A549 (cell line): ENCODE data around the gene PTGS2. TPM values are rescaled to one million over a fixed set of nuclear protein-coding genes. Genes with fewer than 3 reads are reported as not detected.

Experiments used
- ATAC-seq, 2 experiments: fragments of 200-7000 bp in 1 of 2; fragments of >200 bp in 1 of 2; cut with Nextera tagmentation in 1 of 2; cut with Tn5 transposase in 1 of 2; 3 replicates each; pipeline versions ENCODE4 v1.8.0 to v1.9.1; 2018 to 2020; ENCODE audit warnings: mild to moderate bottlenecking in 1 of 2, moderate library complexity in 1 of 2
- CTCF ChIA-PET: fragments of 300-600 bp; sonication (Branson Sonifier 250); formaldehyde crosslinking; extraction: SDS; loops from one replicate; lab custom pipeline; 2021; ENCODE audit warnings: antibody characterized with exemption, inconsistent platforms; lab: Yijun Ruan, JAX
- POLR2A ChIA-PET: fragments of 350-600 bp; formaldehyde crosslinking; extraction: SDS; loops from one replicate; lab custom pipeline; 2021; ENCODE audit warnings: antibody characterized with exemption, inconsistent platforms; lab: Yijun Ruan, JAX
- DNase-seq, 2 experiments: peaks; one replicate each; pipeline versions ENCODE4 v3.0.0 to v3.0.0-alpha.2; 2011 to 2016; ENCODE audit warnings: low read depth in 1 of 2, low spot score in 1 of 2
- FAIRE-seq: peaks from 2 replicates; lab custom pipeline; 2011; peaks lifted over from hg19 to GRCh38; lab: Jason Lieb, UNC
- H3K27ac ChIP-seq, 2 experiments: fragments of >200 bp; sonication (Bioruptor Twin); formaldehyde crosslinking; 3 replicates each; pipeline ENCODE4 v1.5.1; 2016 to 2017
- H3K4me1 ChIP-seq: fragments of >200 bp; sonication (Bioruptor Twin); formaldehyde crosslinking; 3 replicates; pipeline ENCODE4 v1.6.1; 2016
- H3K4me2 ChIP-seq: fragments of >200 bp; sonication (Bioruptor Twin); formaldehyde crosslinking; 3 replicates; pipeline ENCODE4 v1.6.1; 2016
- H3K4me3 ChIP-seq: fragments of >200 bp; sonication (Bioruptor Twin); formaldehyde crosslinking; 3 replicates; pipeline ENCODE4 v1.5.1; 2016
- H3K9me3 ChIP-seq: fragments of >200 bp; sonication (Bioruptor Twin); formaldehyde crosslinking; 3 replicates; pipeline ENCODE4 v1.6.1; 2016
- BCL3 ChIP-seq: fragments of >200 bp; sonication (Bioruptor Twin); formaldehyde crosslinking; IDR thresholded peaks from 3 replicates; pipeline ENCODE4 v1.6.1; 2016
- CBX2 ChIP-seq: fragments of 200-600 bp; sonication (generic); IDR thresholded peaks from 2 replicates; pipeline ENCODE4 v1.6.1; 2016; ENCODE audit warnings: low read depth, mild to moderate bottlenecking, borderline replicate concordance
- CEBPB ChIP-seq, 2 experiments: fragments of >200 bp in 1 of 2; sonication (Bioruptor Twin) in 1 of 2; formaldehyde crosslinking in 1 of 2; IDR thresholded peaks; 2 replicates each; pipeline ENCODE4 v1.6.1; 2012 to 2016
- E2F6 ChIP-seq: IDR thresholded peaks from 2 replicates; pipeline ENCODE4 v1.6.1; 2012; ENCODE audit warnings: low read depth, borderline replicate concordance
- EHMT2 ChIP-seq: fragments of 200-600 bp; sonication (generic); IDR thresholded peaks from 2 replicates; pipeline ENCODE4 v1.6.1; 2016; ENCODE audit warnings: antibody characterized with exemption, low read depth, mild to moderate bottlenecking, moderate library complexity
- EP300 ChIP-seq, 2 experiments: fragments of >200 bp; sonication (Bioruptor Twin); formaldehyde crosslinking; IDR thresholded peaks; 2 replicates in 1 of 2; 3 replicates in 1 of 2; pipeline ENCODE4 v1.6.1; 2016 to 2017
- ESRRA ChIP-seq: fragments of 150-350 bp; IDR thresholded peaks from 2 replicates; pipeline ENCODE4 v1.6.1; 2014; ENCODE audit warnings: mild to moderate bottlenecking, low read length, borderline replicate concordance
- FOSB ChIP-seq: fragments of 250-450 bp; sonication (Bioruptor Pico); IDR thresholded peaks from 2 replicates; pipeline ENCODE4 v1.5.0; 2020; ENCODE audit warnings: mild to moderate bottlenecking, moderate library complexity
- FOXS1 ChIP-seq: fragments of 250-450 bp; sonication (Bioruptor Pico); IDR thresholded peaks from 2 replicates; pipeline ENCODE4 v1.5.0; 2020; ENCODE audit warnings: mild to moderate bottlenecking, moderate library complexity
- GATA3 ChIP-seq: IDR thresholded peaks from 2 replicates; pipeline ENCODE4 v1.6.1; 2012; ENCODE audit warnings: borderline replicate concordance
- HOXA7 ChIP-seq: fragments of 250-450 bp; sonication (Bioruptor Pico); IDR thresholded peaks from 2 replicates; pipeline ENCODE4 v1.5.0; 2020; ENCODE audit warnings: mild to moderate bottlenecking, moderate library complexity
- JUN ChIP-seq, 2 experiments: fragments of >200 bp; sonication (Bioruptor Twin); formaldehyde crosslinking; IDR thresholded peaks; 2 replicates in 1 of 2; 3 replicates in 1 of 2; pipeline ENCODE4 v1.6.1; 2016 to 2017
- KDM1A ChIP-seq: fragments of 200-600 bp; sonication (generic); IDR thresholded peaks from 2 replicates; pipeline ENCODE4 v1.6.1; 2016; ENCODE audit warnings: low read depth, mild to moderate bottlenecking
- MYC ChIP-seq: IDR thresholded peaks from 2 replicates; pipeline ENCODE4 v1.6.1; 2012; ENCODE audit warnings: mild to moderate bottlenecking, inconsistent platforms, low read length, improper control_type of control experiment, borderline replicate concordance
- NFE2L2 ChIP-seq: fragments of 150-350 bp; conservative IDR thresholded peaks from 2 replicates; pipeline ENCODE4 v1.6.1; 2014; ENCODE audit warnings: low read length
- NR3C1 ChIP-seq: fragments of >200 bp; sonication (Bioruptor Twin); formaldehyde crosslinking; IDR thresholded peaks from 3 replicates; pipeline ENCODE4 v1.6.1; 2017
- PHF8 ChIP-seq: fragments of 200-600 bp; sonication (generic); IDR thresholded peaks from 2 replicates; pipeline ENCODE4 v1.6.1; 2016; ENCODE audit warnings: low read depth, mild to moderate bottlenecking, antibody characterized with exemption, moderate library complexity, borderline replicate concordance
- POLR2A ChIP-seq: IDR thresholded peaks from 2 replicates; pipeline ENCODE4 v1.6.1; 2012; ENCODE audit warnings: mild to moderate bottlenecking, low read length
- RAD21 ChIP-seq, 2 experiments: fragments of >200 bp in 1 of 2; sonication (Bioruptor Twin) in 1 of 2; formaldehyde crosslinking in 1 of 2; IDR thresholded peaks in 1 of 2; conservative IDR thresholded peaks in 1 of 2; 2 replicates in 1 of 2; 3 replicates in 1 of 2; pipeline ENCODE4 v1.6.1; 2012 to 2018; ENCODE audit warnings: inconsistent platforms in 1 of 2
- RARB ChIP-seq: fragments of 250-450 bp; sonication (Bioruptor Pico); IDR thresholded peaks from 2 replicates; pipeline ENCODE4 v1.8.0; 2021; ENCODE audit warnings: mild to moderate bottlenecking, moderate library complexity
- RNF2 ChIP-seq: fragments of 200-600 bp; sonication (generic); IDR thresholded peaks from 2 replicates; pipeline ENCODE4 v1.6.1; 2016; ENCODE audit warnings: low read depth, mild to moderate bottlenecking, antibody characterized with exemption, moderate library complexity, borderline replicate concordance
- ZFP36 ChIP-seq: fragments of 450-650 bp; IDR thresholded peaks from 2 replicates; pipeline ENCODE4 v1.6.1; 2014; ENCODE audit warnings: borderline replicate concordance; ENCODE audit not compliant: partially characterized antibody
- ZNF302 ChIP-seq: fragments of 250-450 bp; sonication (Bioruptor Pico); IDR thresholded peaks from 2 replicates; pipeline ENCODE4 v1.9.0; 2021; ENCODE audit warnings: inconsistent platforms, mild to moderate bottlenecking, moderate library complexity
- WGBS: methylation state at CpG from one replicate; pipeline ENCODE4 v1.1.6; 2017; ENCODE audit errors: missing lambda C conversion rate; 5-methylcytosine and 5-hydroxymethylcytosine counted together
- polyA plus RNA-seq, 4 experiments: library from polyadenylated mRNA; depleted of rRNA in 3 of 4; stranded (reverse); fragments of >200 nt; fragmentation: RNase III in 1 of 4; extraction: RNeasy Plus Mini Kit Qiagen cat#74134 plus additional on column Dnase treatment in 1 of 4; gene quantifications; 2 replicates in 3 of 4; 3 replicates in 1 of 4; pipeline ENCODE4 v1.2.3, GENCODE V29; 2011 to 2017
- TF ChIP-seq, protein P1 (sequence below): fragments of 250-450 bp; sonication (Bioruptor Pico); IDR thresholded peaks from 2 replicates; pipeline ENCODE4 v1.5.0; 2021; ENCODE audit warnings: mild to moderate bottlenecking, moderate library complexity, borderline replicate concordance
- TF ChIP-seq, protein P2 (sequence below): fragments of 450-650 bp; IDR thresholded peaks from 2 replicates; pipeline ENCODE4 v1.6.1; 2014; ENCODE audit warnings: antibody characterized with exemption

Gene PTGS2
- polyA plus RNA-seq, 2 of the 4 experiments (the other 2 are of a cell fraction): 12.3 to 127 TPM

DNA sequence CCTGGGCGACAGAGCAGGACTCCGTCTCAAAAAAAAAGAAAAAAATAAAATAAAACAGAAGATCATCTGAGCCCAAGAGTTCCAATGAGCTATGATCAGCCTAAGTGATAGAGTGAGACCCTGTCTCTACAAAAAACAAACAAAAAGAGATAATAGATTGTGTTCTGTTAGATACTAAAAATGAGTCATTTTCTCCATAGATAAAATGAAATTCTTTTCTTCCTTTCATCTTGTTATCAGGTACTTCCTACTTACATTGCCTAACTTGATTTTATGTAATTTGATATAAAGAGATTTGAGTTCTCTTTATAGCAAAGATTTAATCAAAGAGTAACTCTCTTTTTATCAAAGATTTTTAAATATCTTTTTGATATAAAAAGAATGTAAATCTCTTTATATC, 19.3 kb upstream of the PTGS2 start:
- ATAC-seq (no peak), FAIRE-seq (no peak), DNase-seq (no peak)
- Histone ChIP-seq H3K4me1 (no peaks in the 10 kb centered on the region), H3K4me2 (no peak overlapping the region), H3K9me3 (no peaks in the 10 kb centered on the region), H3K27ac (no peak overlapping the region), H3K4me3 (no peak overlapping the region)
- ChIA-PET CTCF (interaction anchor here (1.6 kb wide), 1 partner anchor 107 kb away, joined by 4 read pairs; no protein-coding TSS in a partner anchor), POLR2A (no interaction called here)
- 96% methylated on average over 2 of the region's 2 CpGs for WGBS
- TF ChIP-seq ZFP36 (no peak), CEBPB (IDR thresholded peaks at IDR 0.05) (no peak), EP300 (IDR thresholded peaks at IDR 0.05) (no peak), POLR2A (no peak), ESRRA (no peak), HOXA7 (CRISPR knock-in tag) (no peak), FOSB (CRISPR knock-in tag) (no peak), RAD21 (conservative IDR thresholded peaks at IDR 0.05 in 1 of 2, IDR thresholded peaks at IDR 0.05 in 1 of 2) (no peak), GATA3 (no peak), E2F6 (no peak), NFE2L2 (no peak), RNF2 (no peak), JUN (IDR thresholded peaks at IDR 0.05) (no peak), NR3C1 (no peak), ZNF302 (CRISPR knock-in tag) (no peak), RARB (CRISPR knock-in tag) (no peak), CBX2 (no peak), PHF8 (no peak)
- TF ChIP-seq, protein P1, sequence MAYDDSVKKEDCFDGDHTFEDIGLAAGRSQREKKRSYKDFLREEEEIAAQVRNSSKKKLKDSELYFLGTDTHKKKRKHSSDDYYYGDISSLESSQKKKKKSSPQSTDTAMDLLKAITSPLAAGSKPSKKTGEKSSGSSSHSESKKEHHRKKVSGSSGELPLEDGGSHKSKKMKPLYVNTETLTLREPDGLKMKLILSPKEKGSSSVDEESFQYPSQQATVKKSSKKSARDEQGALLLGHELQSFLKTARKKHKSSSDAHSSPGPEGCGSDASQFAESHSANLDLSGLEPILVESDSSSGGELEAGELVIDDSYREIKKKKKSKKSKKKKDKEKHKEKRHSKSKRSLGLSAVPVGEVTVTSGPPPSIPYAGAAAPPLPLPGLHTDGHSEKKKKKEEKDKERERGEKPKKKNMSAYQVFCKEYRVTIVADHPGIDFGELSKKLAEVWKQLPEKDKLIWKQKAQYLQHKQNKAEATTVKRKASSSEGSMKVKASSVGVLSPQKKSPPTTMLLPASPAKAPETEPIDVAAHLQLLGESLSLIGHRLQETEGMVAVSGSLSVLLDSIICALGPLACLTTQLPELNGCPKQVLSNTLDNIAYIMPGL: no peak
- TF ChIP-seq, protein P2, sequence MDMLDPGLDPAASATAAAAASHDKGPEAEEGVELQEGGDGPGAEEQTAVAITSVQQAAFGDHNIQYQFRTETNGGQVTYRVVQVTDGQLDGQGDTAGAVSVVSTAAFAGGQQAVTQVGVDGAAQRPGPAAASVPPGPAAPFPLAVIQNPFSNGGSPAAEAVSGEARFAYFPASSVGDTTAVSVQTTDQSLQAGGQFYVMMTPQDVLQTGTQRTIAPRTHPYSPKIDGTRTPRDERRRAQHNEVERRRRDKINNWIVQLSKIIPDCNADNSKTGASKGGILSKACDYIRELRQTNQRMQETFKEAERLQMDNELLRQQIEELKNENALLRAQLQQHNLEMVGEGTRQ: no peak

DNA sequence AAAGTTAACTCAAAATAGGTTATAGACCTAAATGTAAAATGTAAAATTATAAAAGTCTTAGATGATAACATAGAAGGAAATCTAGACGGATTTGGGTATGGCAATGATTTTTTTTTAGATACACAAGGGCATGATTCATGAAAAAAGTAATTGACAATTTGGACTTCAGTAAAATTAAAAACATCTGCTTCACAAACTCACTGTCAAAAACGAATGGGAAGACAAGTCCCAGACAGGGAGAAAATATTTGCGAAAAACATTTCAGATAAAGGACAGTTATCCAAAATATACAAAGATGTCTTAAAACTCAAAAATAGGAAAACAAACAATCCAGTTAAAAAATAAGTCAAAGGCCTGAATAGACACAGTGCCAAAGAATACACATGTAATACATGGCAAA, 9.7 kb upstream of the PTGS2 start:
- no peak for ATAC-seq
- WGBS: 61% methylated on average over 3 of the region's 3 CpGs
- TF ChIP-seq NFE2L2 (no peak), HOXA7 (CRISPR knock-in tag) (no peak), FOXS1 (no peak), BCL3 (no peak), E2F6 (no peak), EHMT2 (no peak), KDM1A (no peak), MYC (no peak)
- TF ChIP-seq, protein P2: no peak
- no peaks in the 10 kb centered on the region for H3K4me1 ChIP-seq
- FAIRE-seq: no peak
- H3K9me3 ChIP-seq: no peaks in the 10 kb centered on the region
- H3K4me2 ChIP-seq: no peak overlapping the region
- ChIA-PET CTCF (no interaction called here), POLR2A (no interaction called here)
- H3K27ac ChIP-seq: no peak overlapping the region
- no peak overlapping the region for H3K4me3 ChIP-seq
- DNase-seq: no peak
